ENCODE results near the gene PER1. TPM values are rescaled to one million over a fixed set of nuclear protein-coding genes. Genes with fewer than 3 reads are reported as not detected.

Gene PER1
- total RNA-seq, 1 experiment from 2014 or later: 36.5 TPM

DNA sequence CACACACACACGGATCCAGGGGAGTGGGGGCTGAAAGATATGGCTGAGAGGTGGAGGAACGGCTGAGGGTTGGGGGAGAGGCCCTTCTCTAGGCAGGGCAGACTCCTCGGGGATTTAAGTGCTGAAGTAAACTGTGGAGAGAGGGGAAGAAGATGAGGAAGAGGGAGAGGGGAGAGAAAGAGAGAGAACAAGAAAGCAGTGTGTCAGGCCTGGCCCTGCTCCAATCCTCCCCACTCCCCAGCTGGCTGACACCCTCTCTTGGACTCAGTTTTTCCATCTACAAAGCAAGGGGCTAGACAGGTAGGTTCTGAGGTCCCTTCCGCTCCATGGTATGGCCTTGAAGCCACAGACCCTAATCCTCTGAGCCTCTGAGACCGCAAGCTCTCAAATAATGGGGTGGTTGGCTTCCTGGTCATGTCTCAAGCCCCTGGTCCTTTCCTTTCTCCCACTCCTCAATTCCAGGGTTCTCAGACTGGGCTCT lies 8.6 kb upstream of the PER1 start:
- Histone ChIP-seq H2BK5ac (ENCODE audit: insufficient read length, low read length) (no peak overlapping the region), H4K20me1 (ENCODE audit: control insufficient read depth, insufficient read depth, insufficient read length) (no peaks in the 10 kb centered on the region), H4K91ac (ENCODE audit: insufficient read length, low read depth, low read length) (no peak overlapping the region), H4K8ac (replicated peaks; ENCODE audit: insufficient read length, low read depth, low read length) (no peak overlapping the region), H2BK120ac (ENCODE audit: low read depth, low read length, poor library complexity, severe bottlenecking) (no peak overlapping the region), H3K79me2 (ENCODE audit: insufficient read depth, low read length) (no peaks in the 10 kb centered on the region), H2AFZ (ENCODE audit: low read length) (no peak overlapping the region), H3K23ac (ENCODE audit: insufficient read length, low read depth, low read length) (no peak overlapping the region), H3K79me1 (ENCODE audit: insufficient read depth, low read depth, low read length, poor library complexity, severe bottlenecking) (no peaks in the 10 kb centered on the region), H4K5ac (ENCODE audit: insufficient read length, low read depth, low read length) (no peak overlapping the region), H2BK20ac (ENCODE audit: low read depth, low read length, poor library complexity, severe bottlenecking) (no peak overlapping the region), H3K9me3 (ENCODE audit: control insufficient read depth, low read depth, low read length) (no peaks in the 10 kb centered on the region), H2AK5ac (ENCODE audit: insufficient read length, low read length) (no peak overlapping the region), H3T11ph (ENCODE audit: low read length) (no peak overlapping the region), H3K56ac (ENCODE audit: insufficient read length, low read depth, low read length) (no peak overlapping the region), H3K9ac (ENCODE audit: extremely low read depth, insufficient read length, low read length) (no peak overlapping the region), H2BK15ac (ENCODE audit: low read depth, low read length) (no peak overlapping the region), H3K23me2 (ENCODE audit: insufficient read length, low read depth, low read length, poor library complexity, severe bottlenecking) (peaks cover 21% of the 10 kb centered on the region), H3K14ac (ENCODE audit: insufficient read depth, low read length) (no peak overlapping the region), H3K27me3 (ENCODE audit: insufficient read depth, low read length) (no peaks in the 10 kb centered on the region), H3K27ac (ENCODE audit: insufficient read length, low read depth, low read length) (no peak overlapping the region), H2BK12ac (ENCODE audit: insufficient read length, low read depth, low read length) (no peak overlapping the region), H3K4ac (ENCODE audit: low read depth, low read length) (no peak overlapping the region), H3K4me2 (ENCODE audit: insufficient read depth, insufficient read length, low read length) (no peak overlapping the region), H3K18ac (ENCODE audit: insufficient read length, low read depth, low read length) (no peak overlapping the region), H3K4me1 (ENCODE audit: insufficient read depth, low read length) (peaks cover 3% of the 10 kb centered on the region; the same call in 1 of the 2 replicates)
- Mint-ChIP-seq H3K9me3 (no peaks in the 10 kb centered on the region), H3K27me3 (ENCODE audit: low read depth) (no peaks in the 10 kb centered on the region), H3K4me3 (peak overlapping the region; percentile 81 to 86; a peak in 2 of 5 replicates), H3K27ac (no peak overlapping the region; a peak in 1 of 7 replicates), H3K4me1 (peaks cover 35 to 39% of the 10 kb centered on the region in 2 experiments), H3K36me3 (ENCODE audit: insufficient read depth in 1 of 3, low read depth in 3 of 3) (peaks cover 10 to 26% (median 22%) of the 10 kb centered on the region in 3 experiments)
- no CpG with 5 or more reads among the region's 5 CpGs for WGBS (ENCODE audit: extremely low coverage, insufficient read length, low lambda C conversion rate)
- DNase-seq: no peak
- TF ChIP-seq, protein P1, sequence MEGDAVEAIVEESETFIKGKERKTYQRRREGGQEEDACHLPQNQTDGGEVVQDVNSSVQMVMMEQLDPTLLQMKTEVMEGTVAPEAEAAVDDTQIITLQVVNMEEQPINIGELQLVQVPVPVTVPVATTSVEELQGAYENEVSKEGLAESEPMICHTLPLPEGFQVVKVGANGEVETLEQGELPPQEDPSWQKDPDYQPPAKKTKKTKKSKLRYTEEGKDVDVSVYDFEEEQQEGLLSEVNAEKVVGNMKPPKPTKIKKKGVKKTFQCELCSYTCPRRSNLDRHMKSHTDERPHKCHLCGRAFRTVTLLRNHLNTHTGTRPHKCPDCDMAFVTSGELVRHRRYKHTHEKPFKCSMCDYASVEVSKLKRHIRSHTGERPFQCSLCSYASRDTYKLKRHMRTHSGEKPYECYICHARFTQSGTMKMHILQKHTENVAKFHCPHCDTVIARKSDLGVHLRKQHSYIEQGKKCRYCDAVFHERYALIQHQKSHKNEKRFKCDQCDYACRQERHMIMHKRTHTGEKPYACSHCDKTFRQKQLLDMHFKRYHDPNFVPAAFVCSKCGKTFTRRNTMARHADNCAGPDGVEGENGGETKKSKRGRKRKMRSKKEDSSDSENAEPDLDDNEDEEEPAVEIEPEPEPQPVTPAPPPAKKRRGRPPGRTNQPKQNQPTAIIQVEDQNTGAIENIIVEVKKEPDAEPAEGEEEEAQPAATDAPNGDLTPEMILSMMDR (conservative IDR thresholded peaks at IDR 0.05): no peak
